ENCODE data around the gene DPEP1. TPM values are rescaled to one million over a fixed set of nuclear protein-coding genes. Genes with fewer than 3 reads are reported as not detected.

DPEP1 gene
- total RNA-seq, 1 donor from 2014 or later, result not detected

- H3K9me3 ChIP-seq (replicated peaks), result no peaks in the 10 kb centered on the region
- H3K4me3 ChIP-seq, result no peak overlapping the region
- intact Hi-C loops (cut with micrococcal nuclease), result no loop called here
- peaks cover 9% of the 10 kb centered on the region for H3K4me1 ChIP-seq
- no peak for TF ChIP-seq CTCF (IDR thresholded peaks at IDR 0.05; ENCODE audit: borderline replicate concordance)
- H3K27ac ChIP-seq (replicated peaks), result no peak overlapping the region
- H3K36me3 ChIP-seq, result no peaks in the 10 kb centered on the region
- peaks cover 46% of the 10 kb centered on the region for H3K27me3 ChIP-seq (ENCODE audit: low read depth)
- DNase-seq, result no peak
Observed at GRCh38 chr16:89602273-89602951, 11.0 kb upstream of the DPEP1 start.

GRCh38 chr16:89602952-89603590, 10.4 kb upstream of the DPEP1 start:
- H3K4me1 ChIP-seq, result peaks cover 9% of the 10 kb centered on the region
- H3K9me3 ChIP-seq (replicated peaks), result no peaks in the 10 kb centered on the region
- H3K36me3 ChIP-seq, result no peaks in the 10 kb centered on the region
- TF ChIP-seq CTCF (IDR thresholded peaks at IDR 0.05; ENCODE audit: borderline replicate concordance), result no peak
- H3K27me3 ChIP-seq (ENCODE audit: low read depth), result peaks cover 53% of the 10 kb centered on the region
- DNase-seq, result no peak
- no peak overlapping the region for H3K27ac ChIP-seq (replicated peaks)
- intact Hi-C loops (cut with micrococcal nuclease), result no loop called here
- H3K4me3 ChIP-seq, result no peak overlapping the region

- peaks cover 61% of the 10 kb centered on the region for H3K27me3 ChIP-seq (ENCODE audit: low read depth)
- no peaks in the 10 kb centered on the region for H3K9me3 ChIP-seq (replicated peaks)
- no peak overlapping the region for H3K4me3 ChIP-seq
- no peak overlapping the region for H3K27ac ChIP-seq (replicated peaks)
- H3K4me1 ChIP-seq, result peaks cover 9% of the 10 kb centered on the region
- intact Hi-C loops (cut with micrococcal nuclease), result no loop called here
- no peak for DNase-seq
- no peaks in the 10 kb centered on the region for H3K36me3 ChIP-seq
- no peak for TF ChIP-seq CTCF (IDR thresholded peaks at IDR 0.05; ENCODE audit: borderline replicate concordance)
Observed at GRCh38 chr16:89604764-89605163, 8.7 kb upstream of the DPEP1 start.

GRCh38 chr16:89605186-89605970, 8.1 kb upstream of the DPEP1 start:
- TF ChIP-seq CTCF (IDR thresholded peaks at IDR 0.05; ENCODE audit: borderline replicate concordance), result no peak
- Histone ChIP-seq H3K27ac (replicated peaks) (no peak overlapping the region), H3K36me3 (no peaks in the 10 kb centered on the region), H3K9me3 (replicated peaks) (no peaks in the 10 kb centered on the region), H3K4me3 (no peak overlapping the region), H3K4me1 (peaks cover 9% of the 10 kb centered on the region), H3K27me3 (ENCODE audit: low read depth) (peaks cover 61% of the 10 kb centered on the region)
- intact Hi-C loops (cut with micrococcal nuclease), result no loop called here
- no peak for DNase-seq

- H3K27me3 ChIP-seq (ENCODE audit: low read depth), result peaks cover 61% of the 10 kb centered on the region
- peaks cover 9% of the 10 kb centered on the region for H3K4me1 ChIP-seq
- TF ChIP-seq CTCF (IDR thresholded peaks at IDR 0.05; ENCODE audit: borderline replicate concordance), result no peak
- no peak overlapping the region for H3K27ac ChIP-seq (replicated peaks)
- no peaks in the 10 kb centered on the region for H3K9me3 ChIP-seq (replicated peaks)
- no peak for DNase-seq
- intact Hi-C loops (cut with micrococcal nuclease), result no loop called here
- no peak overlapping the region for H3K4me3 ChIP-seq
- H3K36me3 ChIP-seq, result no peaks in the 10 kb centered on the region
Observed at GRCh38 chr16:89606006-89606405, 7.4 kb upstream of the DPEP1 start.
